Gastroesophageal sphincter (tissue), 3 donors: ENCODE results near the gene CDH24.

Experiments
- CTCF ChIP-seq, 4 experiments: fragments of 200-600 bp in 2 of 4; fragments of 450-650 bp in 2 of 4; sonication (generic) in 1 of 4; IDR thresholded peaks; one replicate each; pipeline ENCODE4 v1.5.1; 2017 to 2019; ENCODE audit warnings: antibody characterized with exemption in 4 of 4, mild to moderate bottlenecking in 2 of 4, moderate library complexity in 2 of 4
- POLR2AphosphoS5 ChIP-seq: sonication (generic); formaldehyde crosslinking; IDR thresholded peaks from one replicate; pipeline ENCODE4 v1.6.1; 2017; ENCODE audit warnings: antibody characterized with exemption

GRCh38 chr14:23013054-23013748, 44.1 kb downstream of the CDH24 start:
- TF ChIP-seq POLR2AphosphoS5 (no peak), CTCF (IDR thresholded peaks at IDR 0.05) (no peak)
